NCI-H146 treated with DMSO at 0.1 percent for 48 hours (cell line): ENCODE measurements around the gene C14orf39.
A peak's percentile ranks its signal among the peaks of the same experiment; 100 is the strongest.

Source experiments
- DNase-seq: peaks from one replicate; lab custom pipeline; 2025; ENCODE audit not compliant: unreplicated experiment; lab: John Stamatoyannopoulos, UW

The C14orf39 gene, protein sequence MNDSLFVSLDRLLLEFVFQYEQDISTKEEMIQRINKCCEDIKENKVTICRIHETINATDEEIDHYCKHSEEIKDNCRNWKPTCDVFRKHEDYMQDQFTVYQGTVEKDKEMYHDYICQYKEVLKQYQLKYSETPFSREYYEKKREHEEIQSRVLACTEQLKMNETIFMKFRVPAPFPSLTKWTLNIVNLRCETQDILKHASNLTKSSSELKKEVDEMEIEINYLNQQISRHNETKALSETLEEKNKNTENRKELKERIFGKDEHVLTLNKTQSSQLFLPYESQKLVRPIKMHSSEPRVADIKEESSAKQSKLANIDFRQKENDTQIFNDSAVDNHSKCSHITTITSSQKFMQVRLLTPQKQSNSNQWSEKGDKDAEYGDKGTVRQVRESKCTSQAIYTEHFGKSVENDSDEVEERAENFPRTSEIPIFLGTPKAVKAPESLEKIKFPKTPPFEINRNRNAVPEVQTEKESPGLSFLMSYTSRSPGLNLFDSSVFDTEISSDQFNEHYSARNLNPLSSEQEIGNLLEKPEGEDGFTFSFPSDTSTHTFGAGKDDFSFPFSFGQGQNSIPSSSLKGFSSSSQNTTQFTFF

DNA sequence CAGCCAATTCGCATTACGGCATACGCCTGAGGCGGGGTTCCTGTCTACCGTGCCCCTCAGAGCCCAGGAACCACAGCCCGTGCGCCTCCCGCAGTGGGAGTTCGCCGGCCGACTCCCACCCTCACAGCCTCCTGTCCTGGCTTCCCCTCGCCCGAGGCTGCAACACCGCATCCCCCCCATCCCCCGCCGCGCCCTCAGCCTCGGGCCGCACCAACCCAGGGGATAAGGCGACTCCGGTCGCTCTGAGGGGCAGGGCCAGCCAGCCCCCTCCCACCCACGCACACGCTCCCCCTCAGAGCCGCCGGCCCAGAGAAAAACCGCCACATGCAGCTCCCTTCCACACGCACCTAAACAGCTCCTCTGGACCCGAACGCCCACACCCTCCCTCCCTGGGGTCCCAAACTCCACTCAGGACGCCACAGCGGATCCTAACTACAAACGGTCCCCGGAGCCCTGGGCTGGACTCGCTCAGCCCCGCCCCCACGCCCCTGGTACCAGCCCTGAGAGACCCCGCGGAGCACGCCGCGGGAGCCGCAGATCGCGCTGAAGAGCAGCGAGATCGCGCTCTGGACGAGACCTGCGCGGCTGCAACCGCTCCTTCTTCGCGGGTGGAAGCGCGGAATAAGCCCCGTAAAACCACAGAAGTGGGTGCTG, at the start of gene C14orf39:
Gene C14orf39, minus strand, starts transcription at position 466 of the 654 bp plus-strand sequence. CDS start 985 bp downstream, outside the sequence.
- no peak for DNase-seq

DNA sequence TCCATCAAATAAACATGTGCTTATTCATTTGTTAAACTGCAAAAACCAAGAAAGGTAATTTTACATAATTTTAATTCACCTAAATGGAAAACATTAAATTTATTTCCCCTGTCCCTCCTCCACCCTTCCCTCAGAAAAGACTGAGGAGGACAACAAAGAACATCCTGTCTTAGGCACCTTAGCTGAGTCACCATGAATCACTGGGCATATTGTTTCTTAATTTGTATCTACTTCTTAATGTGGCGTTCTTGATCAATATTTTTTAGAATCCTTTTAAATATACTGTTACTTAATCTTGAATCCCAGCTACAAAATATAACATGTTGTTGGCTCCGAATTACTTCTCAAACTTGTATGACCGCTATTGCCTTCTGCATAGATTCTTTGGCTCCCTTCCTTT, 46.6 kb upstream of the C14orf39 start:
- no peak for DNase-seq

DNA sequence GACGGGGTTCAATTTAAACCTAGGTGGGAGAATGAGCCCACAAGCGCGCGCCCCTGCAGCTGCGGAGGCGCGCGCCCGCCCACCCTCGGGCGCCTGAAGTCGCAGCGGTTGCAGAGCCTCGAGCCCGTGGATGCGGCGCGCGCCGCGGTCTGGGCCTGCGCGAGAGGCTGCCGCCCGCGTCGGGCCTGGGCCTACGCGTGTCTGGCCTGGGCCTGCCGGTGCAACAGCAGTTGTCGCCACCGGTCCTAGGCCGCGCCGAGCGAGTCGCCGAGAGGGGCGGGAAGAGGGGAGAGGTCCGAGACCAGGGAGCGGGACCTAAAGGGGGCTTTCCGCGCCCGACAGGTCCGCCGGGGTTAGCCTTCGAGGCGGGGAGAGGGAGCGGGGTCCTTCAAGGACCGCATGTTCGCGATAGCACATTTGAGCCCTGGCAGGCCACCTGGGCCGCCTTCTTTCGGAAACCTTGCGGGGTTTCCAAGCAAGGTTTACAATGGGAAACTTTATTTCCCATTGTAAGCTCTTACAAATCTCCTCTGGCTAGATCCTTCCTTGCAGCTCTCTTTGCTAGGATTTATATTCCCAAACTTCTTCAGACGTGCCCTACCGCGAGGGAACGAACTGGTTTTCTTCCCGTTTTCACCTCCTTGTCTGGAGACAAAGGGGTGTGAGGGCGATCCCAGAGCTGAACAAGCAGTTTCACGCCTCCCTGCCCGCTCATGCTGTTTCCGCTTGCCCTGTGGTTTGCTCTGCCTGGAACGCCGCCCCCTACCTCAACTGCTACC, 29.8 kb upstream of the C14orf39 start:
- no peak for DNase-seq

DNA sequence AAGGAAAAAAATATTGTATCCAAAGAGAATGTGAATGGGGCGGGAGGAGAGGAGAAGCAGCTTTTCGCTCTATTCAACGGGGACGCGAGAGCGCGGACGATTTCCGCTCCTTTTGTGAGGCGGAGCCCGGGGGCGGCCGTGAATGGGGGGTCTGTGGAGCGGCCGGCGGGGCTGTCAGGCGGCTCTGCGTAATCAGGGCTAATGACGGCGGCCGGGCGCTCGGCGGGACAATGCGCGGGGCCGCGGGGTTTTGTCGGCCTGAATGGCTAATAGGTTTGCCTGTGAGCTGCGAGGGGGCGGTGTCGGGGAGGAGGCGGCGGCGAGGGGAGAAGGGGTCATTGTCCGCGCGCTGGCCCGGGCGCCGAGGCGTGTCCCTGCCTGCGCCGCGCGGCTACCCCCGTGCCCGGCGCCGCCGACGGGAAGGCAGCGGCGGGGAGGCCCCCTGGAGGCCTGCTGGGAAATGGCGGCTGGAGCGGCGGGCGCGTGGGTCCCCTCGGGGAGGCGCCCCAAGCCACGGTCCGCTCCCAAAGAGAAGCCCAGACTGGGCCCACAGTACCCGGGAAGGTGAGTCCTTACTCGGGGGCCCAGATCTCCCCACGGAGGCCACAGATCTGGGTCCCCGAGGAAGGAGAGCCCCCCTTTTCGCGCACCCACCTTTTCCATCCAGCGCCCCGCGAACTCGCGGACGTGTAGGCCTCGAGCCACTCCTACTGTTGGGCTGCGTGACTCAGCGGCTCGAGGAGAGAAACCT, 29.1 kb upstream of the C14orf39 start:
- peak; percentile 47 for DNase-seq

DNA sequence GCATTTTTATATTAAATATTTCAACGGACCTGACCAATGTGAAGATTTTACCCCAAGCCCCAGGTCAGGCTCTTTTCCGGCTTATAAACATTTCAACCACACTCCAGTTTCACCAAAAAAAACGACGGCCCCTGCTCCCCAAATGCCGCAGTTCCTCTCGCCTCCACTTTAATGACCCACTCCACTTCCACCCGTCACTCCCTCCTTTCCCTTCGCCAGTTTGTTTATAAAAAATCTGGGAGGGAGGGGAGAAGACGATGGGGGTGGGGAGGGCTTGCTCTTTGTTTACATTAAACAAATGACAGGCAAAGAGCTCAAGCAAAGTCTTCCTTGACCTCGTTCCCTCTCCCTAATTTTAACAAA, 28.5 kb upstream of the C14orf39 start:
- DNase-seq, result peak; percentile 3

DNA sequence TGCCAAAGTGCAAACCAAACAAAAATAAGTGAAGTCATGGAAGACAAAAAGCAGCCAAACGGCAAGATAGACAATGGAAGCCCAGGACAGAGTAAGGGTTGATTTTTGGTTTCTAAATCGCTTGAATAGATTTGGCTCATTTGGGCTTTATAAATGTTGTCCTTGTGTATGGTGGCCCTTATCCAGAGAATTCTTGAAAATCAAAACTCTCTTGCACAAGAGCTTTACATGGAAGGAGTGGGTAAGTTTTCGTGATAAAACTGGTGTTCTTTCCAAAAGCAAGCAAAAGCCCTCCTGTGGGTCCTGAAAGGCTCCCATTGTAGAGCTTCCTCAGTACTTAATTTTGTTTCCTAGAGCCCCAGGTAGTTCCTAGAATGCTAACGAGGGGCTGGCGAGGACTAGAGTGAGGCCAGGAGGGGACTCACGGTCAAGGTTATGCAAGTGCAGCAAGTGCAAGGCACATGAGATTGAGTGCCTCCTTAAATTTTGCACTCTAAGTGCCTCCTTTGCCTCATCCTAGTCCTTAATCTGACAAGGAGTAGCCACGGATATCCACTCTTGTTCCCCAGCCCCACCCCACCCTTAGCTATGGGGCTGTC, 27.2 kb upstream of the C14orf39 start:
- no peak for DNase-seq

DNA sequence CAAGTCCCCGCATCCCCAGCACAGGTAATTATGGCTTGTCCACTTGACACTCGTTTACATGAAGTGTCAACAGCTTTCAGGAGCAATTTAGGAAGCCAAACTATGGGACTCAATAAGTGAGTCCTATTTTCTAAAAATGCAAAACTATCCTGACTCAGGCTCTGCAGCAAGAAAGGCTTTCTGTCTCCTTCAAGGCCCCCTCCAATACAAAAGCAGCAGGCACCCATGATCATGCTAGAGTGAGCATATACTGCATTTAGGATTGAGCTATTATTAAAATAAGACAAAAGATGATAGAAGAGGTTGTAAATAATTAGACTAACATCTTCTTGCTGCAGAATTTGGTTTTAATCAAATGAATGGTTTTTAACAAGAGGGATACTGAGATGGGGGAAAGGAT, 26.3 kb upstream of the C14orf39 start:
- no peak for DNase-seq

DNA sequence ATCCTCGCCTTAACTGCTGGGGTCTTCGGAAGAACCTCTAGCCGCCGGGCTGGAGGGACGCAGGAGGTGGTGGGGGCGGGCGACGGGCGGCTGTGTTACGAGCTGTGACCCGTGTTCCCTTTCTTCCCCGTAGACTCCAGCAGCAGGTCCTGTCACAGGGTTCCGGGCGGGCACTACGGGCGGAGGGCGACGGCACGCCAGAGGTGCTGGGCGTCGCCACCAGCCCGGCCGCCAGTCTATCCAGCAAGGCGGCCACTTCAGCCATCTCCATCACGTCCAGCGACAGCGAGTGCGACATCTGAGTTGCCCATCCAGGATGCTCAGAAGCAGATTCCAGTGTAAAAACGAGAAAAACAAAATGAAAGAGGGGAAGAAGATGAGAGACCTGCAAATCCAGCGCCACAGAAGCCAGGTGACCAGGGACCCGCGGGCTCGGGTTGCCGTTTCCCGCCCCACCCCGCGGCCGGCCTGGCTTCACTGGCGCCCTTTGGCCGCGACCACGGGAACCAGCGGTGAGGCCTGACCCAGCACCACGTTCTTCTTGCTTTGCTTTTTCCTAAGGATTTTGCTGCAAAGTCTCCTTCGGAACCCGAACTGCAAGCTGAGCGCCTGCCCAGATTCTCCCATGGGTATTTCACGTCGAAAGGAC, 25.2 kb upstream of the C14orf39 start:
- DNase-seq, result no peak

DNA sequence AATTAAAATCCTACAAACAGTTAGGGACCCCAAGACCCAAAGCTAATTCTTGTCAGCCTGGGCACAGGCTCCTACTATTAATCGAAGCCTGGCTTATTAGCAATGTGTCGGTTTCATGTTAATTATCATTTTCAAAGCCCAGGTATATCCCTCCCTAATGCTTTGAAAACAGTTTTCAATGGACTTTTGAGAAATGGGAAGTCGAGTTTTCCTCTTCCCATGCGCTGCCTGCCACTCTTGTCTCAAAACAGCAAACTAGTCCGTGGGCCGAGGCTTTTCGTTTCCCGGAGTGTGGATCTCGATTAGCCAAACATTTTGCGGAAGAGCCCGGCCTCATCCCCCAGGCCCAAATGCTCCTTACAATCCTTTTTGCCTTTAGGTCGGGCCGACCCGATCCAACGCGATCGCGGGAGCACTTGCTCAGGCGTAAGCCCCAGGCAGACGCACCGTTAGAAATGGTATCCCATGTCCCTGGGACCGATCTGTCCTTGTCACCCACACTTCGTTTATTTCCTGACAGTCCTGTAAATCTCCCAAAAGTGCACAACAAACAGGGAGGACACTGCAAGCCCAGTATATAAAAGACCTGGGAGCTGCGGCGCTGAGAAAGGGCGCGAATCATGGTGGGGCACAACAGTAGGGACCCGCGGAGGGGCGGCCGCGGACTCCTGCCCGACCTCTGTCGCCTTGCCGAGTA, 24.5 kb upstream of the C14orf39 start:
- DNase-seq, result no peak

DNA sequence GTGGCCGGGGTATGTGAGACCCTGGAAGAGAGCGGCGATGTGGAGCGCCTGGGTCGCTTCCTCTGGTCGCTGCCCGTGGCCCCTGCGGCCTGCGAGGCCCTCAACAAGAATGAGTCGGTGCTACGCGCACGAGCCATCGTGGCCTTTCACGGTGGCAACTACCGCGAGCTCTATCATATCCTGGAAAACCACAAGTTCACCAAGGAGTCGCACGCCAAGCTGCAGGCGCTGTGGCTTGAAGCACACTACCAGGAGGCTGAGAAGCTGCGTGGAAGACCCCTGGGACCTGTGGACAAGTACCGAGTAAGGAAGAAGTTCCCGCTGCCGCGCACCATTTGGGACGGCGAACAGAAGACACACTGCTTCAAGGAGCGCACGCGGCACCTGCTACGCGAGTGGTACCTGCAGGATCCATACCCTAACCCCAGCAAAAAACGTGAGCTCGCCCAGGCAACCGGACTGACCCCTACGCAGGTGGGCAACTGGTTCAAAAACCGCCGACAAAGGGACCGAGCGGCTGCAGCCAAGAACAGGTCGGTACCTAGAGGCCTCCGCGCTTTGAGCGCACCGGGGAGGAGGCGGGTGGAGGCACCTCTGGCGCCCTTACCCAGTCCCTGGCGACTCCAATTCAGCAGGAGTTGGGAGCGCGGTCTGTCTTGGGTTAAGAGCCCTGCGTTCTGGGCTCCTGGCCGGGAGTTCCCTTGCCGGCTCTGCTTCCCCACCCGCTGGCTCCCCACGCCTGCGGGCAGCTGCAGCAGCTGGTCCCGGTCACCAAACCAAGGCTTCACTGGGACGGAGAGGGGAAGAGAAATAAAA, 23.8 kb upstream of the C14orf39 start:
- DNase-seq, result no peak

DNA sequence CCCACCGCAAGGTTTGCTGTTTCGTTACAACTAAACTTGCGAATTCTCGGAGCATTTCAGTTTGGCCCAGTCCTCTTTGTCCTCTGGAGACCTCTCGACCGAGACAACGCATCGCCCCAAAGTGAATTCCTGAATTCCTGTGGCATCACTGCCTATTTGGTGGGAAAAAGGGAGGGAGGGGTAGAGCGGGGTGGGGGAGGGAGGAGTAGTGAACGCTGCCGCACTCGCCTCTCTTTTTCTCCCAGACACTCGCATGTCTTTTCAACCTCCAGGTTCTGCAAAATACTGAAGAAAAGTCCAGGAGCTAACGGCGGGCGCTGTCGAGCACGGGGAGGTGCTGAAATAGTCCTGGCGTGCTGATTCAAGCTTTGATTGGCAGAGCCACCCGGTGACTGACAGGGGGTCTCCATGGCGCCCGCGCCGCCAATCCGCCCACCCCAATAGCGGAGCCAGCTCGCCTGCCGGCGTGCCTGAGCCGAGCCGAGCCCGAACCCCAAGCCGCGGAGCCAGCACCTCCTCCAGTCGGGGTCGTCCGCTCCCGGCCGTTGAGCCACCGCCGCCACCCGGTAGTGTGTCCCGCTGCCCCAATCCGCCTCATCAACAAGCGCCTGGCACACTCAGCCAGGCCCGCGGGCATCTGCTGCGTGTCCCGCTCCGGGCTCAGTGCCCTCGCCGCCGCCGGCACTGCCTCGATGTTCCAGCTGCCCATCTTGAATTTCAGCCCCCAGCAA, 23.0 kb upstream of the C14orf39 start, which contains the start of gene SIX6:
Gene SIX6, plus strand, starts transcription at position 440 of the 731 bp plus-strand sequence. Its CDS starts 253 bp downstream, at position 693.
- no peak for DNase-seq

DNA sequence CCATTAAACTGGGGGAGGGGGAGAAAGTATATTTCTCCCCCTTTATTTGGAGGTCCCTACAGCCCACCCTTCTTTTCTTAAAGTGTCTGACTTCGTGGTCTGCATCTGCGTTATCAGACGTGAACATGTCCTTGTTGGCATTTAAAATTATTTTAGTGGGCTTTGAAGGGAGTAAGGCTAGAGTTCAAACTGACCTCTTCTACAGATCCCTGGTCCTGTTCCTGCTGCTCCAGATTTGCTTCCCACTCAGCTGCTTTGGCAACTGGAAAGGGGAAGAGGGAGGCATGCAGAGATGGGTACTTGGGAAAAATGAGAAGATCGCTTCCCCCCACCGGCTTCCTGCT, 22.5 kb upstream of the C14orf39 start:
- no peak for DNase-seq

DNA sequence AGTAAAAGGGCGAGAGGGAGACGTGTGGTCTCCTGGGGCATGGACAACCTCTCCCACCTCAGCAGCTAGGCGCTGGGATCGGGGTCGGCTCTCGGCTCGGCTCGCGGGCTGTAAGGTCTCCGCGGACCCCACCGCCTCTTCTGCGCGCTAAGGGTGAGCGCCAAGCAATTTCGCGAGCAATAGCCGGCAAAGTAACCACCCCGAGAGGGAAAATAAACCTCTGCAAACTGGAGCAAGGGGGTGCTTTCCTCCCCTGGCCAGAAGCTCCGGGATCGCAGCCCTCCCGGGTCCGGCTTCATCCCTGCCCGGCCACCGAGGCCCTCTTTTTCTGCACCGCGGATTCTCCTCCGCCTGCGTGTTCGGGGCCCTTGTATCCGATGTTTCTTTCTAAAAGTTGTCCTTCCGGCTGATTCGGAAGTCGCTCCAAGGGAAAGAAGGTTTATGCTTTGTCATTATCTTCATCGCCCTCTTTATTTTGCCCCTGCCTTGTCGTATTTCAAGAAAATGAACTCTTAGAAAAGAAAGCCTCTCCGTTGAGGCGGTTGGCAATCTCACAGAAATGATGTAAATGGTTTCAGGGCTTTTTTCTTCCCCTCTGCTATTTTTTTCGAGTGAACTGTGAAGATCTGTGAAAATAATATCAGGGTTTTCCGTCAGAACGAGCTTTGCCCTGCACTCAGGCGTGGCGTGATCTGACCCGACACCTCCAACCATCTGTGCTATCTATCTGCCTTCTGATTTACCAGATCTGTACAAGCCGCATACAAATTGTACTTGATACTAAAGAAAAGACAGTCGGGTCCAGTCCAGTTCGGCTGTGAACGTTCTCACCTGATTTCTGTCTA, 21.3 kb upstream of the C14orf39 start:
- no peak for DNase-seq

DNA sequence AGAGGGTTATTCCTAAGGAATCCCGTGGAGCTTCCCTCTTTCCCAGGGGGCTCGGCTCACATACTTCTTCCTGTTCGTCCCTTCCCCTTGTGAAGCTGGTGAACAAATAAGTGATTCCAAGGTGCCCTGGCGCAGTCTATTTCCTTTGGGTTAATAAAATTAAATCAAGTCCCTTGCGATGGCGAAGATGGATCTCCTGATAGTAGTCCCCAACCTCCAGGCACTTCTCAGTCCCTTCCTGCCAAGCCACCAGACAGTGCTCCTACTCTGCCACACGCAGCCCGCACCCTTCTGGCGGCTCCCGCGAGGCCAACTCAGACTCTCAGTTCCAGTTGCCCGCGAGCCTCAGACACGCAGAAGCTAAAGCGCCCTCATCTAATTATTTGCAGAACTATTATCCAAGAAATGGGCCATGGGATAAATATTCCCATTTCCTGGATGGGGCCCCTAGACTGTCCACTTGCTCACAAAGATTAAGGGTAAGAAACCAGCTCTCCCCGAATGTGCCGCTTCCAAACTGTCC, 20.7 kb upstream of the C14orf39 start:
- DNase-seq, result no peak

DNA sequence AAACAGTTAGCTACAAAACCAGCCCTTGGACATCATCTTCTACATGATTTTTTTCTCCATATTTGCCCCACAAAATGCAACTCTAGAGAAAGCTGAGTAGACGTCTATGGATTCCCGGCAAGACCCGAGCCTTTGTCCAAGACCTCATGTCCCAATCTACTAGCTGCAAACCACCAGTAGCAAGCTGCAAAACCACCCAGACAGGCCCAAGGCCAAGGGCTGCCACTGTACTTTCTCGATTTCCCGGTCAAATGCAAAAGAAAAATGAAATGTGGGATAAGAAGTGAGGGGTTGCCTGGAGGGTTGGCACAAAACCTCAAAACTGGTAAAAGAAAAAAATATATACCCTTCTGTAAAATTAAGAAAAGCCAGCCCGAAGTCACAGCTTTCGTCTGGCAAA, 20.1 kb upstream of the C14orf39 start:
- no peak for DNase-seq

DNA sequence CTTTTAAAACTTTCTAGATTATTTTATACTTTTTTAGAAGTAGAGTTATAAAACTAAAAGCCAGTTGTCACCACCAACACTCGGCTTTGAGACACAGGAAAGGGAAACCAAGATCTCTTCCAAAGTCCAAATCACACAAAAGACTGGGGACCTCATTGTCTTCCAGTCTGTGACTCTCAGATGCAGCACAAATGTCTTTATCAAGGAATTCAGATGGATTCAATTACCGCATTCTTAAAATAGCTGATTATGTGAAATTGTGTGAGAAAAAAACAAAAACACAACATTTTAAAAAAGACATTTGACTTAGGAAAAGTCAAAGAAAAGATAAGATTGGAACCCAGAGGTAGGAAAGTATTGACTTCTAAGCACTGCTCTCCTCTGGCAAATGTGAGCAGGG, 19.6 kb upstream of the C14orf39 start:
- DNase-seq, result no peak

DNA sequence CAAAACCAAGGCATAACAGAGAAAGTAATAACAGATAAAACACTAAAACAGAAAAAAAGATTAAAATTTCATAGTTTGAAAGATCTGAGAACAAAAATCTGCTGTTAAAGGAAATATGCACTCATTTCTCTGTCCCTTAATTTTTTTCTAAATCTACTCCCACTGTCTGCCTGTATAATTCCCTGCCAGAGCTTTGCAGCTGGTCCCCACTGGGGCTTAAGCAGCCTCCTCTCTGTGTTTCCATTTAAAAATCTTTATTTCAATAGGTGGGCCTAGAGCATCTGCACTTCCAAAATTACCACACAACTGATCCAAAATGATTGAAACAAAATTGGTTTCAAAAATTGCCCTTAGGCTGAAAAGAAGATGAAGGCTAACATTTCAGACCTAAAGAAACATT, 16.7 kb upstream of the C14orf39 start:
- DNase-seq, result no peak
